ENCODE measurements around the gene DACH1. TPM values are rescaled to one million over a fixed set of nuclear protein-coding genes. Genes with fewer than 3 reads are reported as not detected.
"Not testable (repeated sequence)": the region's sequence is repeated elsewhere in the genome, so short reads cannot be mapped to it uniquely, and the experiment has no call there.

The DACH1 gene
- 10 to 100 TPM in 1 of 2 donors, 1 to 10 TPM in 1; 9.9 to 21.7 TPM for total RNA-seq
- polyA plus RNA-seq (ENCODE audit: insufficient read length in 2 of 2) = 10 to 100 TPM; 20.5 to 30.3 TPM
- long read RNA-seq, donor 1, full-length matches to known transcripts = 4 of 4 reads
- long read RNA-seq, donor 1, partial matches to known transcripts = 0 of 4 reads
- long read RNA-seq, donor 1, other reads (novel, unspliced or antisense) = 0 of 4 reads
- long read RNA-seq, donor 2, full-length matches to known transcripts = 2 of 2 reads
- long read RNA-seq, donor 2, partial matches to known transcripts = 0 of 2 reads
- long read RNA-seq, donor 2, other reads (novel, unspliced or antisense) = 0 of 2 reads
- long read RNA-seq, donor 3, full-length matches to known transcripts = 3 of 23 reads
- long read RNA-seq, donor 3, partial matches to known transcripts = 20 of 23 reads
- long read RNA-seq, donor 3, other reads (novel, unspliced or antisense) = 0 of 23 reads
- long read RNA-seq, donor 4, full-length matches to known transcripts = 1 of 1 reads
- long read RNA-seq, donor 4, partial matches to known transcripts = 0 of 1 reads
- long read RNA-seq, donor 4, other reads (novel, unspliced or antisense) = 0 of 1 reads

DNA sequence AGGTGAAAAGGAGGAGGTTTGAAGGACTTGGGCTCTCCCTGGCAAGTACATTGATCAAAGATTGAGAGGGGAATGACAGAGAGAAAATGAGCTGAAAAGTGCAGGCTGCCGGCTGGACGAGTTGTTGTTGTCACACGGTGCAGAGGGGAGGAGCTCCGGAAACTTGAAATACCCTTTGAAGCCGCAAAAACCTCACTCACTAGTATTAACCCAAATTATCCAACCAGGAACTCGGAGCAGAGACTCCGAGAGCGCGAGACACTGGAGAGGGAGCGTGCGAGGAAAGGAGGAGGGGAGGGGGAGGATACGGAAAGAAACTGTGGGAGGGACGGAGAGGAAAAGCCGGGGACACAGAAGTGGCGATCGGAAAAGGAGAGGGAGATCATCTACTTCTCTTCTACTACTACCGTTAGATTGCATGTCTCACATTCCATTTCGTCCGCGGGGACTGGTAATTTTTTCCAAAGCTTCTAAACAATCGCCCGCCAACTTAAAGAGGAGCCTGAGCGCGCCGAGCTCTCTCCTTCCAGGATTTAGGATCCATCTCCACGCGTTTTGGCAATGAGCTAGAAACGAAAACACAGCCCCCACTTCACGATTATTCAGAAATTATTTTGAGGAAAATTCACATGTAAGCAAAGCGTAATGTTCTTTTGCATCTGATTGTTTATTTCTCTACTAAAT, at the start of gene DACH1:
TSS of gene DACH1 (minus strand) at position 74 of the 684 bp plus-strand sequence.
- peak within 1 kb of the TSS; percentile 82 for H3K27ac ChIP-seq (ENCODE audit: low read depth, low read length)
- DNase-seq (ENCODE audit: low read depth in 4 of 6, low spot score in 6 of 6) = peak in 5 of 6 donors; percentile 54 to 95 (median 78)
- no peaks in the 10 kb centered on the region for H3K9me3 ChIP-seq (ENCODE audit: control insufficient read depth, insufficient read depth, low read length)
- 0% methylated on average over 9 of the region's 30 CpGs for WGBS (ENCODE audit: insufficient coverage)
- peaks cover 23% of the 10 kb centered on the region for H3K27me3 ChIP-seq (ENCODE audit: control insufficient read depth, insufficient read depth, low read length)
- H3K36me3 ChIP-seq (ENCODE audit: control insufficient read depth, insufficient read depth, low read length) = no peaks in the 10 kb centered on the region
- H3K4me3 ChIP-seq (ENCODE audit: low read depth, low read length) = peak within 1 kb of the TSS; percentile 76
- H3K4me1 ChIP-seq (ENCODE audit: control insufficient read depth, insufficient read depth, low read length) = peaks cover 10% of the 10 kb centered on the region

DNA sequence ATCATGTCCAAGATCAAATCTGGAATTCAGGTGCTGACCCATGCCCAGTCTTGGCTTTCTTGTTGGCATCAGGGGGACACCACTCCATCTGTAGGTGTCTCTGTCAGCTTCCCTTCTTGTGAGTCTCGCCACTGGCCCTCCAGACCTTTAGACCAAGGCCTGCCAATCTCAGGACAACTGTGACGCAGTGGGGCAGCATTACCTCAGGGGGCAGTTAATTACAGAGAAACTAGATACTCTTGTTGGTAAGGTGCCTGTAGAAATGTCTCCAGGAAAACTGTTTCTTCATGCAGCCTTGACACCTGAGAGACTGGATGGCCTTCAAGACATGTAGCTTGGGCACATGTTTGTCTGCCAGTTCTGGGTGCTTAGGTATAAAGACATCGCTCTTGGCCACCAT, 46.7 kb upstream of the DACH1 start:
- Histone ChIP-seq H3K27me3 (ENCODE audit: control insufficient read depth, insufficient read depth, low read length) (no peaks in the 10 kb centered on the region), H3K4me3 (ENCODE audit: low read depth, low read length) (no peak overlapping the region), H3K27ac (ENCODE audit: low read depth, low read length) (no peak overlapping the region), H3K4me1 (ENCODE audit: control insufficient read depth, insufficient read depth, low read length) (no peaks in the 10 kb centered on the region), H3K36me3 (ENCODE audit: control insufficient read depth, insufficient read depth, low read length) (no peaks in the 10 kb centered on the region), H3K9me3 (ENCODE audit: control insufficient read depth, insufficient read depth, low read length) (no peaks in the 10 kb centered on the region)
- whole genome bisulfite sequencing (ENCODE audit: insufficient coverage) = no CpG with 5 or more reads among the region's 3 CpGs
- no peak for DNase-seq (ENCODE audit: low read depth in 4 of 6, low spot score in 6 of 6)

DNA sequence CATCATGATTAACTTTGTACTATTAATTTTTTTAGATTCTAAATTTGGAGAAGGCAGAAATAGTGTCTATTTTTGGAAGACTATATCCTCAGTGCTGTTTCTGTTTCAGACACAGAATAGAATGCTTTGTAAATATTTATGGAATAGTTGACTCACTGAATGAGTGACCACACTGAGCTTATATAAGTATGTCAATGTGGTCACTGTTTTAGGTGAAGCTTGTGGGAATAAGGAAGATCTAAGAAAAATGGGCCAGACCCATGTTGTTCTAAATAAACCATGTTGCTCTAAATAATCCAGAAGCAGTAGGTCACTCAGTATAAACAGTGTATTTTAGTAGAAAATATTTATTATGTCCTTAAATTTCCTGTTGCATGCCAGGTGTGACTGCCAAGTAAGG, 45.5 kb upstream of the DACH1 start:
- H3K4me3 ChIP-seq (ENCODE audit: low read depth, low read length) = no peak overlapping the region
- H3K9me3 ChIP-seq (ENCODE audit: control insufficient read depth, insufficient read depth, low read length) = no peaks in the 10 kb centered on the region
- H3K4me1 ChIP-seq (ENCODE audit: control insufficient read depth, insufficient read depth, low read length) = no peaks in the 10 kb centered on the region
- no peaks in the 10 kb centered on the region for H3K36me3 ChIP-seq (ENCODE audit: control insufficient read depth, insufficient read depth, low read length)
- no peak for DNase-seq (ENCODE audit: low read depth in 4 of 6, low spot score in 6 of 6)
- H3K27ac ChIP-seq (ENCODE audit: low read depth, low read length) = no peak overlapping the region
- H3K27me3 ChIP-seq (ENCODE audit: control insufficient read depth, insufficient read depth, low read length) = no peaks in the 10 kb centered on the region

DNA sequence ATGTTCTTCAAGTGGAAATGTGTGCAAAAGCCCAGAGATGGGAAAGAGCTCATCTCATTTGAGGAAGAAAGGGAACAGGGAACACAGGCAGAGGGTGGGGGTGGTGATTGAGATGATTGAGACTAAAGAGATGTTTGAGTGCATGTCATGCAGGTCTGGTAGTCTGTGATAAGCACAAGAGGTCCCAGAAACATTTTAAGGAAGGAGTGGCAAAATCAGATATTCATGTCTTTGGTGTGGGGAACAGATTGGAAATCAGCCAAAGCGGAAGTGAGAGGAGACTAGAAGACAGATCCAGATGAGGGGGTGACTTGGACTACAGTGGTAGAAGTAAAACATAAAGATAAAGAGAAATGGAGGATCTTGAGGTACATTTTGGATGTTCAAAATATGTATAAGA, 39.4 kb upstream of the DACH1 start:
- WGBS (ENCODE audit: insufficient coverage) = 94% methylated on average over 1 of the region's 1 CpG
- no peaks in the 10 kb centered on the region for H3K9me3 ChIP-seq (ENCODE audit: control insufficient read depth, insufficient read depth, low read length)
- H3K27me3 ChIP-seq (ENCODE audit: control insufficient read depth, insufficient read depth, low read length) = no peaks in the 10 kb centered on the region
- no peak overlapping the region for H3K4me3 ChIP-seq (ENCODE audit: low read depth, low read length)
- no peak for DNase-seq (ENCODE audit: low read depth in 4 of 6, low spot score in 6 of 6)
- no peaks in the 10 kb centered on the region for H3K4me1 ChIP-seq (ENCODE audit: control insufficient read depth, insufficient read depth, low read length)
- H3K27ac ChIP-seq (ENCODE audit: low read depth, low read length) = no peak overlapping the region
- H3K36me3 ChIP-seq (ENCODE audit: control insufficient read depth, insufficient read depth, low read length) = no peaks in the 10 kb centered on the region

DNA sequence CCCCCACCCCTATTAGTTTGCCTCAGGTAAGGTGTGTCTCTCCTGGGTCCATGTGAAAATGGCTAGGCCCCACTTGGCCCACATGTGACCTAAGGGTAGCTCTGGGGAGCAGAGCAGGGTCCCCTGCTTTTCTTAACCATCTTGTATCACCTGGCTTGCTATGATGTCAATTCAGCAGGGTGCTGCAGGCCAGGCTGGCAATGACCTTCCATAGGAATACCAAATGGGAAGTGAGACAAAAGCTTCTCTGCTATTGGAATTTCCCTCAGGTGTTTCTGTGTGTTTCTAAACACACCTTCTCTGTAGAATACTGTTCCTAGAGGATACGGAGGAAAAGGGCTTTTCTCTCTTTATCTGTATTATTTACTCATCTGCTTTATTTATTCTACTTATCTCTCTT, 35.7 kb upstream of the DACH1 start:
- Histone ChIP-seq H3K27ac (ENCODE audit: low read depth, low read length) (no peak overlapping the region), H3K36me3 (ENCODE audit: control insufficient read depth, insufficient read depth, low read length) (no peaks in the 10 kb centered on the region), H3K4me1 (ENCODE audit: control insufficient read depth, insufficient read depth, low read length) (no peaks in the 10 kb centered on the region), H3K27me3 (ENCODE audit: control insufficient read depth, insufficient read depth, low read length) (no peaks in the 10 kb centered on the region), H3K4me3 (ENCODE audit: low read depth, low read length) (no peak overlapping the region), H3K9me3 (ENCODE audit: control insufficient read depth, insufficient read depth, low read length) (no peaks in the 10 kb centered on the region)
- no peak for DNase-seq (ENCODE audit: low read depth in 4 of 6, low spot score in 6 of 6)
- no CpG with 5 or more reads among the region's 1 CpG for WGBS (ENCODE audit: insufficient coverage)

DNA sequence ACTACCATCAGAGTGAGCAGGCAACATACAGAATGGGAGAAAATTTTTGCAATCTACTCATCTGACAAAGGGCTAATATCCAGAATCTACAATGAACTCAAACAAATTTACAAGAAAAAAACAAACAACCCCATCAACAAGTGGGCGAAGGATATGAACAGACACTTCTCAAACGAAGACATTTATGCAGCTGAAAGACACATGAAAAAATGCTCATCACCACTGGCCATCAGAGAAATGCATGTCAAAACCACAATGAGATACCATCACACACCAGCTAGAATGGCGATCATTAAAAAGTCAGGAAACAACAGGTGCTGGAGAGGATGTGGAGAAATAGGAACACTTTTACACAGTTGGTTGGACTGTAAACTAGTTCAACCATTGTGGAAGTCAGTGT, 26.5 kb upstream of the DACH1 start:
- H3K4me3 ChIP-seq (ENCODE audit: low read depth, low read length); H3K27me3 ChIP-seq (ENCODE audit: control insufficient read depth, insufficient read depth, low read length); DNase-seq (ENCODE audit: low read depth in 4 of 6, low spot score in 6 of 6); H3K4me1 ChIP-seq (ENCODE audit: control insufficient read depth, insufficient read depth, low read length); H3K9me3 ChIP-seq (ENCODE audit: control insufficient read depth, insufficient read depth, low read length); H3K36me3 ChIP-seq (ENCODE audit: control insufficient read depth, insufficient read depth, low read length); H3K27ac ChIP-seq (ENCODE audit: low read depth, low read length): not testable (repeated sequence)
- no CpG with 5 or more reads among the region's 3 CpGs for WGBS (ENCODE audit: insufficient coverage)

DNA sequence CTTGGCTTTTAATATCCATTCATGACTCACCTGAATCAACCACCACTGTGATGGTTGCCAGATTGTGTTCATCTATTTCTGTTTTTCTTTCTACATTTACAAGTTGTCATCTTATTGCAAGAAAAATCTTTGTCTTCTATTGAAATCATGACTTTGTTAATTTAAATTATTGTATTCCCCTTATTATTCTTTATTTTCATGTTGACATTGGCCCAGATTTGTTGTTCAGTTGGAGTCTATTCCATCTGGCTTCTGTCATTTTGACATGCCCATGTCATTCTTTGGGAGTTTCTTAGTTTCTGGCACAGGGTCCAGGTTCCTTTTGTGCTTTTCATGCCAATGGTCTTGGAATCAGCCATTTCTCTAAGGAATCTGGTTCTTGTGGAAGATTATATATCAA, 19.9 kb upstream of the DACH1 start:
- DNase-seq (ENCODE audit: low read depth in 4 of 6, low spot score in 6 of 6) = no peak
- Histone ChIP-seq H3K9me3 (ENCODE audit: control insufficient read depth, insufficient read depth, low read length) (no peaks in the 10 kb centered on the region), H3K36me3 (ENCODE audit: control insufficient read depth, insufficient read depth, low read length) (no peaks in the 10 kb centered on the region)

DNA sequence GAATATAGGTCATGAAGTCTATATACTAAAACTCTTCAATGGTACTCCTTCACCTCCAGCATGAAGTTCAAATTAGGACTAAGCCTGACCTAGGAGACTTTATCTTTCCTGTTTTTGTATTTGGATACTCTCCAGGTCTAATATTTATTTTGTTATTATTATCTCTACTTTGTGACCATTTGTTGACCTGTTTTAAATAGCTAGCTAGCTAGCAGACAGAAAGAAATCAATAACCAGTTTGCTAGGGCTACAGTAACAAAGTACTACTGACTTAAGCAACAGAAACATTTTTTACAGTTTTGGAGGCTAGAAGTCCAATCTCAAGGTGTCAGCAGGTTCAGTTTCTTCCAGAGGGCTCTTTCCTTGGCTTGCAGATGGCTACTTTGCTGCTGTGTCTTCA, 15.1 kb upstream of the DACH1 start:
- no peaks in the 10 kb centered on the region for H3K27me3 ChIP-seq (ENCODE audit: control insufficient read depth, insufficient read depth, low read length)
- no peaks in the 10 kb centered on the region for H3K4me1 ChIP-seq (ENCODE audit: control insufficient read depth, insufficient read depth, low read length)
- no peak for DNase-seq (ENCODE audit: low read depth in 4 of 6, low spot score in 6 of 6)
- no peak overlapping the region for H3K27ac ChIP-seq (ENCODE audit: low read depth, low read length)
- no peaks in the 10 kb centered on the region for H3K9me3 ChIP-seq (ENCODE audit: control insufficient read depth, insufficient read depth, low read length)
- H3K36me3 ChIP-seq (ENCODE audit: control insufficient read depth, insufficient read depth, low read length) = no peaks in the 10 kb centered on the region
- H3K4me3 ChIP-seq (ENCODE audit: low read depth, low read length) = no peak overlapping the region

More for the DNA sequence above, 19.9 kb upstream of the DACH1 start:
- Histone ChIP-seq H3K4me1 (ENCODE audit: control insufficient read depth, insufficient read depth, low read length) (no peaks in the 10 kb centered on the region), H3K27ac (ENCODE audit: low read depth, low read length) (no peak overlapping the region), H3K27me3 (ENCODE audit: control insufficient read depth, insufficient read depth, low read length) (no peaks in the 10 kb centered on the region), H3K4me3 (ENCODE audit: low read depth, low read length) (no peak overlapping the region)

DNA sequence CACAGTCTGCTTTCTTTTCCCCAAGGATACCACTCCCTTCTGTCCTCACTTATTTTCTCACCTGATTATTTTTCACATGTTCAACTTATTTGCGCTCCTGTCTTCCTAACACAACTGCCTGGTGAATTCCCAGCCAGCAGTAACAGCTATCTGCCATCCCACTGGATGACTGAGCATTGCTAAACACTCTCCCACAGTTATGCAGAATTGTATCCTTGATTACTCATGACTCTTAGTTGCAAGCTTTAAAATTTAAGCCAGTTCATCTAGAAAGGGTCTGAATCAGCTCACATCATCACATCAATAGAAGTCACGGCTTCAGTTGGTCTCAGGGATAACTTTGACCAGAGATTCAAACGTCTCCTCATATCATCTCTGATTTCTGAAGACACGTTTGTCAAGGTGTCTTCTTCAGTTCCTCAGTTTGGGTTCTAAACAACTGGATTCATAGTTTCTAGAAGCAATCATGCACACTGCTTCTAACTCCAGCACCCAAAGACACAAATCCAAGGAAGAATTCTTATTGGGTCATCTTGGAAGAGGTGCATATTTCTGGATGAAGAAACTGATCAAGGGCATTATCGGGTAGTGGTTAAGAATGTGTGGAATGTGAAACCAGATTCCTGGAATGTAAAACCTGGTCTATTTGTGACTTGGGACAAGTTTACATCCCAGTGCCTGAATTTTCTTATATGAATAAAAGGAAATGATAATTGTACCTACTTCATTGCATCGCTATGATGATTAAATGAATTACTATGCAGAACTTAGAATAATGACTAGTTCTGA, 13.9 kb upstream of the DACH1 start:
- Histone ChIP-seq H3K4me1 (ENCODE audit: control insufficient read depth, insufficient read depth, low read length) (no peaks in the 10 kb centered on the region), H3K27me3 (ENCODE audit: control insufficient read depth, insufficient read depth, low read length) (no peaks in the 10 kb centered on the region), H3K36me3 (ENCODE audit: control insufficient read depth, insufficient read depth, low read length) (no peaks in the 10 kb centered on the region), H3K27ac (ENCODE audit: low read depth, low read length) (no peak overlapping the region), H3K4me3 (ENCODE audit: low read depth, low read length) (no peak overlapping the region), H3K9me3 (ENCODE audit: control insufficient read depth, insufficient read depth, low read length) (no peaks in the 10 kb centered on the region)
- 90% methylated on average over 5 of the region's 6 CpGs for WGBS (ENCODE audit: insufficient coverage)
- no peak for DNase-seq (ENCODE audit: low read depth in 4 of 6, low spot score in 6 of 6)
